Measurements from ENCODE around the gene NEUROG2. TPM values are rescaled to one million over a fixed set of nuclear protein-coding genes. Genes with fewer than 3 reads are reported as not detected.

NEUROG2 gene
- total RNA-seq (2014; rRNA removed) (not detected in 2 replicates), Bru-seq, nascent RNA (percentile 24 among the genes with signal in this experiment), BruChase-seq, experiment 1, labeled RNA remaining after a 6-hour chase (percentile 20 among the genes with signal in this experiment), BruChase-seq, experiment 2, labeled RNA remaining after a 2-hour chase (percentile 19 among the genes with signal in this experiment)
- long read RNA-seq: 0 reads

DNA sequence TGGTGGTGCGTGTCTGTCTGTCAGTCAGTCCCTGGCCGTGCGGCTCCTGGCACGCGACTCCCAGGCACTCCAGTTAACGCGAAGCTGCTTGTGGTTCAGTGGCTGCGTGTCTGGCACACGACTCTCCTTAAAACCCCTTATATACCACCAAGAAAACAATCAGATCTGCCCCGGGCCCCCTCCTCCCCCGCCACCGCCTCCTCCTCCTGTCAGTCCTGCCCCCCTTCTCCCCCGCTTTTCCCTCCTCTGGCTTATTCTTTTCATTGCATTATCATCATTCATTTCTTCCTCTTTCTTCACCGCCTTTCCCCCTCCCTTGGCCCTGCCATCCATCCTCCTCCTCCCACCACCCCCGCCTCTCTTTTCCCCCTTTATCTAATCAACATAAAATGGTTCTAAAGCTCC, at the start of gene NEUROG2:
NEUROG2 (minus strand) TSS at position 115 of the 405 bp plus-strand sequence. CDS start 705 bp downstream, outside the sequence.
- no peaks in the 10 kb centered on the region for H3K9me3 ChIP-seq (ENCODE audit: low read length)
- no peaks in the 10 kb centered on the region for H3K79me2 ChIP-seq (ENCODE audit: low read length)
- intact Hi-C loops (cut with micrococcal nuclease): no loop called here
- POLR2A ChIA-PET (ENCODE audit: unreplicated experiment): interaction anchor here (0.5 to 0.6 kb wide), 2 partner anchors 27 to 48 kb away, joined by 4 to 5 read pairs; no protein-coding TSS in a partner anchor
- peak within 1 kb of the TSS; percentile 91 for H3K4me2 ChIP-seq (ENCODE audit: low read length)
- no peaks in the 10 kb centered on the region for H3K36me3 ChIP-seq (ENCODE audit: low read depth, low read length)
- H3K27ac ChIP-seq (ENCODE audit: low read length): no peak within 1 kb of the TSS
- CTCF ChIA-PET: no interaction called here
- no peak for DNase-seq
- TF ChIP-seq EZH2phosphoT487 (IDR thresholded peaks at IDR 0.05; ENCODE audit: borderline replicate concordance, low read length): no peak
- TF ChIP-seq, protein P1, sequence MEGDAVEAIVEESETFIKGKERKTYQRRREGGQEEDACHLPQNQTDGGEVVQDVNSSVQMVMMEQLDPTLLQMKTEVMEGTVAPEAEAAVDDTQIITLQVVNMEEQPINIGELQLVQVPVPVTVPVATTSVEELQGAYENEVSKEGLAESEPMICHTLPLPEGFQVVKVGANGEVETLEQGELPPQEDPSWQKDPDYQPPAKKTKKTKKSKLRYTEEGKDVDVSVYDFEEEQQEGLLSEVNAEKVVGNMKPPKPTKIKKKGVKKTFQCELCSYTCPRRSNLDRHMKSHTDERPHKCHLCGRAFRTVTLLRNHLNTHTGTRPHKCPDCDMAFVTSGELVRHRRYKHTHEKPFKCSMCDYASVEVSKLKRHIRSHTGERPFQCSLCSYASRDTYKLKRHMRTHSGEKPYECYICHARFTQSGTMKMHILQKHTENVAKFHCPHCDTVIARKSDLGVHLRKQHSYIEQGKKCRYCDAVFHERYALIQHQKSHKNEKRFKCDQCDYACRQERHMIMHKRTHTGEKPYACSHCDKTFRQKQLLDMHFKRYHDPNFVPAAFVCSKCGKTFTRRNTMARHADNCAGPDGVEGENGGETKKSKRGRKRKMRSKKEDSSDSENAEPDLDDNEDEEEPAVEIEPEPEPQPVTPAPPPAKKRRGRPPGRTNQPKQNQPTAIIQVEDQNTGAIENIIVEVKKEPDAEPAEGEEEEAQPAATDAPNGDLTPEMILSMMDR (conservative IDR thresholded peaks at IDR 0.05; ENCODE audit: low read depth, low read length): no peak
- no peak for TF ChIP-seq EZH2 (IDR thresholded peaks at IDR 0.05; ENCODE audit: low read length, unreplicated experiment)
- H3F3A ChIP-seq (ENCODE audit: low read length, unreplicated experiment): no peaks in the 10 kb centered on the region
- no peak within 1 kb of the TSS for H3K9ac ChIP-seq (ENCODE audit: low read length)
- peaks cover 6% of the 10 kb centered on the region; the same call in 1 of the 2 replicates for H3K4me1 ChIP-seq (ENCODE audit: insufficient read depth, low read length)
- no peaks in the 10 kb centered on the region for H4K20me1 ChIP-seq (ENCODE audit: low read length)
- no peaks in the 10 kb centered on the region for H3K9me2 ChIP-seq (replicated peaks; ENCODE audit: low read length)
- peaks cover 79% of the 10 kb centered on the region for H3K27me3 ChIP-seq (ENCODE audit: low read length)
- BruUV-seq (replicated peaks): no TSS peak
- no peak; the same call in 1 of the 2 replicates for ATAC-seq
- peak within 1 kb of the TSS; percentile 87 for H2AFZ ChIP-seq (ENCODE audit: low read length)
- peak within 1 kb of the TSS; percentile 69 for H3K4me3 ChIP-seq (ENCODE audit: low read length)

DNA sequence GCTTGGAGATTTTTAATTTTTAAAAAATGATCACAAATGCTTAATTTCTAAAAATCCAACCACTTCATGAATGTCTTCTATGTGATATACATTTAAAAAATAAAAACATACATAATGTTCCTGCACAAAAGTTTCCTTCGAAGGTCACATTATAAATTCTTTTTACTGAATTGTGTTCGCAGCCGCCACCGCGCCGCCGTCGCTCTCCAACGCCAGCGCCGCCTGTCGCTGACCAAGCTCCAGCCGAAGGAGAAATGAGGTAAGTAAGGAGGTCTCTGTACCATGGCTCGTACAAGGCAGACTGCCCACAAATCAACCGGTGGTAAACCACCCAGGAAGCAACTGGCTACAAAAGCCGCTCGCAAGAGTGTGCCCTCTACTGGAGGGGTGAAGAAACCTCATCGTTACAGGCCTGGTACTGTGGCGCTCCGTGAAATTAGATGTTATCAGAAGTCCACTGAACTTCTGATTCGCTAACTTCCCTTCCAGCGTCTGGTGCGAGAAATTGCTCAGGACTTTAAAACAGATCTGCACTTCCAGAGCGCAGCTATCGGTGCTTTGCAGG, 48.8 kb upstream of the NEUROG2 start:
- CTCF ChIA-PET: no interaction called here
- Histone ChIP-seq H3K36me3 (ENCODE audit: low read depth, low read length) (no peaks in the 10 kb centered on the region), H3F3A (ENCODE audit: low read length, unreplicated experiment) (no peaks in the 10 kb centered on the region), H3K4me2 (ENCODE audit: low read length) (no peak overlapping the region), H3K4me3 (ENCODE audit: low read length) (no peak overlapping the region), H3K9ac (ENCODE audit: low read length) (no peak overlapping the region), H4K20me1 (ENCODE audit: low read length) (no peaks in the 10 kb centered on the region), H3K27me3 (ENCODE audit: low read length) (no peaks in the 10 kb centered on the region), H2AFZ (ENCODE audit: low read length) (no peak overlapping the region), H3K9me3 (ENCODE audit: low read length) (no peaks in the 10 kb centered on the region), H3K79me2 (ENCODE audit: low read length) (no peaks in the 10 kb centered on the region), H3K27ac (ENCODE audit: low read length) (no peak overlapping the region), H3K4me1 (ENCODE audit: insufficient read depth, low read length) (peaks cover 6% of the 10 kb centered on the region; the same call in 1 of the 2 replicates), H3K9me2 (replicated peaks; ENCODE audit: low read length) (no peaks in the 10 kb centered on the region)
- DNase-seq: no peak
- TF ChIP-seq, protein P1 (conservative IDR thresholded peaks at IDR 0.05; ENCODE audit: low read depth, low read length): peak; percentile 23; the same call in 1 of the 2 replicates
- TF ChIP-seq EZH2phosphoT487 (IDR thresholded peaks at IDR 0.05; ENCODE audit: borderline replicate concordance, low read length): no peak
- no peak for ATAC-seq
- POLR2A ChIA-PET (ENCODE audit: unreplicated experiment): no interaction called here
- no TSS peak for BruUV-seq (replicated peaks)
- intact Hi-C loops (cut with micrococcal nuclease): no loop called here
